ENCODE data around the gene CSNK1E. TPM values are rescaled to one million over a fixed set of nuclear protein-coding genes. Genes with fewer than 3 reads are reported as not detected.

Gene CSNK1E
- total and polyA plus RNA-seq, 9 of the 15 experiments (the other 6 are each of a cell fraction or from before 2014, with no cell fraction given), result 2.7 to 70.0 (median 41.3) TPM

GRCh38 chr22:38298312-38299005 is 18.8 kb downstream of the CSNK1E start (continued):
- peak in 1 of 2 experiments; percentile 37; a peak in 1 of 4 replicates for TF ChIP-seq RAD21 (CRISPR knock-in tag; conservative IDR thresholded peaks at IDR 0.05 in 1 of 2, IDR thresholded peaks at IDR 0.05 in 1 of 2)
- TF ChIP-seq SMC3 (conservative IDR thresholded peaks at IDR 0.05; ENCODE audit: insufficient read depth, low read depth, low read length), result peak; percentile 42
- TF ChIP-seq HCFC1 (IDR thresholded peaks at IDR 0.05; ENCODE audit: low read depth, low read length), result no peak
- no peak for TF ChIP-seq BHLHE40 (IDR thresholded peaks at IDR 0.05; ENCODE audit: low read length)
- TF ChIP-seq ZNF551 (CRISPR knock-in tag; IDR thresholded peaks at IDR 0.05), result no peak
- TF ChIP-seq CHCHD3 (CRISPR knock-in tag; IDR thresholded peaks at IDR 0.05), result no peak
- no peak for TF ChIP-seq TRIM28 (IDR thresholded peaks at IDR 0.05)
- TF ChIP-seq CREBBP (IDR thresholded peaks at IDR 0.05; ENCODE audit: low read depth, low read length), result no peak

GRCh38 chr22:38296372-38296771 is 20.9 kb downstream of the CSNK1E start:
- Histone ChIP-seq H3K36me3 (ENCODE audit: control insufficient read depth, insufficient read depth, low read length) (peaks cover 81% of the 10 kb centered on the region; the same call in 2 of the 3 replicates), H3K9me1 (ENCODE audit: control insufficient read depth, insufficient read depth, low read length) (no peaks in the 10 kb centered on the region), H3K9ac (ENCODE audit: insufficient read depth in 1 of 2, low read depth in 2 of 2, low read length in 2 of 2) (no peak overlapping the region), H3K9me3 (replicated peaks; ENCODE audit: control insufficient read depth, insufficient read depth, low read depth, low read length) (no peaks in the 10 kb centered on the region), H4K20me1 (replicated peaks; ENCODE audit: control insufficient read depth, insufficient read depth, low read length) (no peaks in the 10 kb centered on the region), H3K4me1 (replicated peaks in 1 of 2; ENCODE audit: control insufficient read depth in 2 of 2, insufficient read depth in 2 of 2, low read length in 2 of 2) (peaks cover 0 to 6% of the 10 kb centered on the region in 2 experiments; a peak in 2 of 5 replicates), H3K79me2 (ENCODE audit: control insufficient read depth, insufficient read depth, low read length) (no peaks in the 10 kb centered on the region), H3K27me3 (ENCODE audit: control insufficient read depth in 2 of 2, insufficient read depth in 2 of 2, low read length in 2 of 2) (no peaks in the 10 kb centered on the region), H2AFZ (ENCODE audit: low read depth, low read length) (no peak overlapping the region), H3K4me3 (no peak overlapping the region), H3K27ac (ENCODE audit: extremely low read depth, low read depth, low read length) (no peak overlapping the region), H3K4me2 (ENCODE audit: insufficient read depth, low read length) (no peak overlapping the region)
- 74% methylated on average over 3 of the region's 4 CpGs for WGBS (ENCODE audit: insufficient coverage, low coverage, missing lambda C conversion rate)
- in situ Hi-C loops (cut with MboI) (no loop called here), intact Hi-C loops (cut with micrococcal nuclease) (no loop called here)
- FAIRE-seq (no peak), DNase-seq (ENCODE audit: extremely low read depth in 1 of 4, low spot score in 3 of 4) (no peak), ATAC-seq (no peak)
- POLR2A ChIA-PET, result interaction anchor here (0.6 to 1.4 kb wide), 2 partner anchors 13 to 116 kb away, joined by 3 to 4 read pairs; no protein-coding TSS in a partner anchor
- TF ChIP-seq NCOA1 (IDR thresholded peaks at IDR 0.05; ENCODE audit: low read depth), result no peak
- no peak for TF ChIP-seq IRF9 (tag; IDR thresholded peaks at IDR 0.05)
- CTCF ChIA-PET (ENCODE audit: low intra/inter-chr PET ratio), result no interaction called here
- BruUV-seq (replicated peaks), result no TSS peak
